ENCODE results near the gene DPY30. TPM values are rescaled to one million over a fixed set of nuclear protein-coding genes. Genes with fewer than 3 reads are reported as not detected.
"Not testable (repeated sequence)": the region's sequence is repeated elsewhere in the genome, so short reads cannot be mapped to it uniquely, and the experiment has no call there.

Gene DPY30
- total and polyA plus RNA-seq, 5 donors: 34.7 to 92.1 (median 45.7) TPM

DNA sequence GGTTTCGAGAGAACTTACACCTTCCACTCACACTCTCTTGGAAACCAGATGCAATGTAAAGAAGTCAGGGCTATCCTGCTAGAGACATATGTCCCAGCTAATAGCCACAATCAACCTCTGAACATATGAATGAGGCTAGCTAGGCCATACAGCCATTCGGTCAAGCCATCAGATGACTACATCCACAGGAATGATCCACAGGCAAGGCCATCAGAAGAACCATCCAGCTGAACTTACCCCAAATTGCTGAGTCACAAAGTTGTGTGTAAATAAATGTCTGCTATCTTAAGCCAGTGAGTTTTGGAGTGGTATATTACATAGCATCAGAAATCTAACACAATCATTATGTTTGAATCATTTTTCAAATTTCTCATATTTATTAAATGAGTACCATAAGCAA, 18.5 kb upstream of the DPY30 start:
- DNase-seq (no peak), ATAC-seq (no peak)
- no peaks in the 10 kb centered on the region for H3K27me3 ChIP-seq (ENCODE audit: control insufficient read depth, insufficient read depth)
- no peaks in the 10 kb centered on the region for H3K9me3 ChIP-seq (ENCODE audit: control insufficient read depth, low read length)
- WGBS: 96% methylated on average over 2 of the region's 2 CpGs
- intact Hi-C loops (cut with DNase I): no loop called here
- no peaks in the 10 kb centered on the region for H3K4me1 ChIP-seq (ENCODE audit: control insufficient read depth, insufficient read depth, low read length)
- no peak overlapping the region for H3K4me3 ChIP-seq (ENCODE audit: low read length)
- no peak overlapping the region for H3K27ac ChIP-seq (ENCODE audit: low read length)

DNA sequence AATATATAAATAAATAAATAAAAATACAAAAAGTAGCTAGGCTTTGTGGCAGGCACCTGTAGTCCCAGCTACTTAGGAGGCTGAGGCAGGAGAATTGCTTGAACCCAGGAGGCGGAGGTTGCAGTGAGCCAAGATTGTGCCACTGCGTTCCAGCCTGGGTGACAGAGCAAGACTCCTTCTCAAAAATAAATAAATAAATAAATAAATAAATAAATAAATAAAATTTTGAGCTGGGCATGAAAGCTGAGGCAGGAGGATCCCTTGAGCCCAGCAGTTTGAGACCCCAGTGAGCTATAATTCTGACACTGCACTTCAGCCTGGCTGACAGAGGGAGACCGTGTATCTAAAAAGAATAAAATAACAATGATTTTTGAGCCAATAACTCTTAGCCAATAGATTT, 15.0 kb upstream of the DPY30 start:
- 80% methylated on average over 3 of the region's 3 CpGs for WGBS
- H3K27ac ChIP-seq (ENCODE audit: low read length); DNase-seq; H3K9me3 ChIP-seq (ENCODE audit: control insufficient read depth, low read length); H3K4me3 ChIP-seq (ENCODE audit: low read length); ATAC-seq; H3K27me3 ChIP-seq (ENCODE audit: control insufficient read depth, insufficient read depth); intact Hi-C loops (cut with DNase I); H3K4me1 ChIP-seq (ENCODE audit: control insufficient read depth, insufficient read depth, low read length): not testable (repeated sequence)

DNA sequence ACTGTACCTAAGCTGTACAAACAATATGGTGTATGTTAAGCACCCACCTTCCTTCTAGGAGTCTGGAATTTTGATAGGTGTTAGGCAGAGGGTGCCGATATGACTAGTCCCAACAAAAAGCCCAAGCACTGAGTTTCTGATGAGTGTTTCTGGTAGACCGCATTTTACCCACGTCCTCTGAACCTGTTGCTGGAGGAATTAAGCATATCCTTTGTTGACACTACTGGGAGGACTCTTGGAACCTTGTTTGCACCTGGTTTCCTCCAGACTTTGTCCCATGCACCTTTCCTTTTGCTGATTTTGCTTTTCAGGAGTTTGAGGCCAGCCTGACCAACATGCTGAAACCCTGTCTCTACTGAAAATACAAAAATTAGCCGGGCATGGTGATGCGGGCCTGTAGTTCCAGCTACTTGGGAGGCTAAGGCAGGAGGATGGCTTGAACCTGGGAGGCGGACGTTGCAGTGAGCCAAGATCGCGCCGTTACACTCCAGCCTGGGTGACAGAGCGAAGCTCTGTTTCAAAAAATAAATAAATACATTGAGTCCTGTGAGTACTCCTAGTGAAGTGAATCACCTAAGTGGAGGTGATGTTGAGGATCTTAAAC, 12.3 kb upstream of the DPY30 start:
- WGBS: 94% methylated on average over 11 of the region's 11 CpGs
- intact Hi-C loops (cut with DNase I): no loop called here
- no peaks in the 10 kb centered on the region for H3K9me3 ChIP-seq (ENCODE audit: control insufficient read depth, low read length)
- ATAC-seq: no peak
- H3K4me3 ChIP-seq (ENCODE audit: low read length): no peak overlapping the region
- no peaks in the 10 kb centered on the region for H3K4me1 ChIP-seq (ENCODE audit: control insufficient read depth, insufficient read depth, low read length)
- DNase-seq: no peak
- H3K27ac ChIP-seq (ENCODE audit: low read length): no peak overlapping the region
- no peaks in the 10 kb centered on the region for H3K27me3 ChIP-seq (ENCODE audit: control insufficient read depth, insufficient read depth)

DNA sequence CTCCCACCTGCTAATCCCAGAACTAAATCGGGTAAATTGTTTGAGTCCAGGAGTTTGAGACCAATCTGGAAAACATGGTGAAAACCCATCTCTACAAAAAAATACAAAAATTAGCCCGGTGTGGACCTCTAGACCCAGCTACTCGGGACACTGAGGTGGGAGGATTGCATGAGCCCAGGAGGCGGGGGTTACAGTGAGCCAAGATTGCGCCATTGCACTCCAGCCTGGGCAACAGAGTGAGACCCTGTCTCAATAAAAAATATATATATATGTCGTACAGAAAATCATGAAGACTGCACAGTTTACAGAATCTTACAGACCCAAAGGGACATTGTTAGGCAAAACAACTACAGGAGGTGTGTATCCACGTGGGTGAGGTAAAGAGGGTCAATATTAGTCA, 4.0 kb upstream of the DPY30 start:
- intact Hi-C loops (cut with DNase I): no loop called here

DNA sequence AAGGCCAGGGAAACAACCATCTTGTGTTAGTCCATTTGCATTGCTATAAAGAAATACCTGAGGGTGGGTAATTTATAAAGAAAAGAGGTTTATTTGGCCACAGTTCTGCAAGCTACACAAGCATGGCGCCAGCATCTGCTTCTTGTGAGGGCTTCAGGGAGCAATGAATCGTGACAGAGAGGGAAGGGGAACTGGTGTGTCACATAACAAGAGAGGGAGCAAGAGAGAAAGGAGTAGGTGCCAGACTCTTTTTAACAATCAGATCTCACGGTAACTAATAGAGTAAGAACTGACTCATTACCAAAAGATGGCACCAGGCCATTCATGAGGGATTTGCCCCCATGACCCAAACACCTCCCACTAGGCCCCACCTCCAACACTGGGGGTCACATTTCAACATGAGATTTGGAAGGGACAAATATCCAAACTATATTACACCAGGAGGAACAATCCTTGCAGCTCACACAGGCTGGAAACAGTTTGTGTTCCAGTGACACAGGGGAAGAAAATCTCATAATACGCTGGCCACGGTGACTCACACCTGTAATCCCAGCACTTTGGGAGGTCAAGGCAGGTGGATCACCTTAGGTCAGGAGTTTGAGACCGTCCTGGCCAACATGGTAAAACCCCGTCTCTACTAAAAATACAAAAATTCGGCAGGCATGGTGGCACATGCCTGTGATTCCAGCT, 5.3 kb downstream of the DPY30 start:
- not testable (repeated sequence) for H3K4me1 ChIP-seq (ENCODE audit: control insufficient read depth, insufficient read depth, low read length); H3K4me3 ChIP-seq (ENCODE audit: low read length)
- WGBS: 92% methylated on average over 8 of the region's 8 CpGs

More for the DNA sequence above, 4.0 kb upstream of the DPY30 start:
- ATAC-seq (no peak), DNase-seq (no peak)
- H3K9me3 ChIP-seq (ENCODE audit: control insufficient read depth, low read length): no peaks in the 10 kb centered on the region
- no peaks in the 10 kb centered on the region for H3K27me3 ChIP-seq (ENCODE audit: control insufficient read depth, insufficient read depth)
- H3K27ac ChIP-seq (ENCODE audit: low read length): no peak overlapping the region
- WGBS: 79% methylated on average over 7 of the region's 7 CpGs
- no peaks in the 10 kb centered on the region for H3K4me1 ChIP-seq (ENCODE audit: control insufficient read depth, insufficient read depth, low read length)
- no peak overlapping the region for H3K4me3 ChIP-seq (ENCODE audit: low read length)

DNA sequence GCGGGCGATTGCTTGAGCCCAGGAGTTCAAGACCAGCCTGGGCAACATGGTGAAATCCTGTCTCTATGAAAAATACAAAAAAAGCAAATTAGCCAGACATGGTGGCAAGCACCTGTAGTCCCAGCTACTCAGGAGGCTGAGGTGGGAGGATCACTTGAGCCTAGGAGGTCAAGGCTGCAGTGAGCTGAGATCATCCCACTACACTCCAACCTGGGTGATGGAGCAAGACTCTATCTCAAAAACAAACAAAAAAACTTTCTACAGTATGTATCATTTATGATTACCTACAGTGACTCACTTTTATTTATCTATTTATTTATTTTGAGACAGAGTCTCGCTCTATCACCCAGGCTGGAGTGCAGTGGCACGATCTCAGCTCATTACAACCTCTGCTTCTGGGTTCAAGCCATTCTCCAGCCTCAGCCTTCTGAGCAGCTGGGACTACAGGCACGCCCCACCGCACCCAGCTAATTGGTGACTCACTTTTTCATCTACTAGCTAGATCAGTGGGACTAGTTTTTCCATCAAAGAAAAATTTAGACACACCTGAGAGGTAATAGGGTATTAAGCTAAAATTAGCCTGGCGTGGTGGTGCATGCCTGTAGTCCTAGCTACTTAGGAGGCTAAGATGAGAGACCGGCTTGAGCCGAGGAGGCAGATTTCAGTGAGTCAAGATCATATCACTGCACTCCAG, 20.7 kb downstream of the DPY30 start:
- H3K4me3 ChIP-seq (ENCODE audit: low read length); H3K4me1 ChIP-seq (ENCODE audit: control insufficient read depth, insufficient read depth, low read length); H3K27me3 ChIP-seq (ENCODE audit: control insufficient read depth, insufficient read depth); H3K9me3 ChIP-seq (ENCODE audit: control insufficient read depth, low read length); DNase-seq; ATAC-seq; H3K27ac ChIP-seq (ENCODE audit: low read length); intact Hi-C loops (cut with DNase I): not testable (repeated sequence)
- 97% methylated on average over 9 of the region's 9 CpGs for WGBS

More for the DNA sequence above, 5.3 kb downstream of the DPY30 start:
- DNase-seq; H3K9me3 ChIP-seq (ENCODE audit: control insufficient read depth, low read length); H3K27ac ChIP-seq (ENCODE audit: low read length); ATAC-seq; intact Hi-C loops (cut with DNase I); H3K27me3 ChIP-seq (ENCODE audit: control insufficient read depth, insufficient read depth): not testable (repeated sequence)

DNA sequence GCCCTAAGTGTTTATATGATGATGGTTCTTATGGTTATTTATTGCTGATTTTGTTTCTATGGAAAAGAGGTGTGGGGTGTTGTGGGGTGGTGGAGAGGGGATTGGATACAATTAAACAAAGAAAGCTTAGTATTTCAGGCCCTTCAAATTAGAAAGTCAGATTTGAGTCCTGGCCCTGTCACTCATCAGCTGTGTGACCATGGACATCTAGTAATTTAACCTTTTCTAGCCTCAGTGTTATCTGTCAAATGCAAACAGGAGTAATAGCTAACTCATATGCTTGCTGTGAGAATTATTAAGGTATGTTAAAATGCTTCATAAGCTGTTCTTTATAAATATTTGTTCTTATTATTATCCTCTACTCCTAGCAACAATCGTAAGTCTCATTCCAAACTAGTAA, 26.7 kb downstream of the DPY30 start:
- intact Hi-C loops (cut with DNase I): loop anchor here in 1 of 4 donors (5.0 kb wide), 1 partner anchor 49 kb away; the partner anchor contains the start of gene SPAST
- no peak overlapping the region for H3K27ac ChIP-seq (ENCODE audit: low read length)

DNA sequence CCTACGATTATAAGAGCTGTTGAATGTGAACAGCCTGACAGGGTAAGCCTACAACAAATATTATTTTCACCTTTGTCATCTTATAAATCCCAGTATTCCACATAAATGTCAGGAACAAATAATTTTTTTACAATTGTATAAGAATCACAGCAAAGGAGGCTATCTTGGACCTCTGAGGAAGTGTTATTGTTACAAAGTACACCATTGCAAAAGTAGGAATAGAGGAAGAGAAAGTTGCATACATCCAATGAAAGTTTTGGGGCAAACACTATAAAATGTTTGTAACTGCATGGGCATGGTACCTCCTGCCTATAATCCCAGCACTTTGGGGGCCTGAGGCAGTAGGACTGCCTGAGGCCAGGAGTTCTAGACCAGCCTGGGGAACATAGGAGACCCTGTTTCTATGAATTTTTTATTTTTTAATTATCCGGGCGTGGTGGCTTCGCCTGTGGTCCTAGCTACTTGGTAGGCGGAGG, 28.1 kb downstream of the DPY30 start:
- Histone ChIP-seq H3K27ac (ENCODE audit: low read length) (peak overlapping the region; percentile 62), H3K4me1 (ENCODE audit: control insufficient read depth, insufficient read depth, low read length) (no peaks in the 10 kb centered on the region), H3K9me3 (ENCODE audit: control insufficient read depth, low read length) (no peaks in the 10 kb centered on the region), H3K4me3 (ENCODE audit: low read length) (peak overlapping the region; percentile 62), H3K27me3 (ENCODE audit: control insufficient read depth, insufficient read depth) (no peaks in the 10 kb centered on the region)
- WGBS: 74% methylated on average over 5 of the region's 5 CpGs
- no peak for DNase-seq
- intact Hi-C loops (cut with DNase I): loop anchor here in 1 of 4 donors (5.0 kb wide), 1 partner anchor 51 kb away; the partner anchor contains the start of gene SPAST
- ATAC-seq: no peak

More for the DNA sequence above, 26.7 kb downstream of the DPY30 start:
- DNase-seq: no peak
- no peak for ATAC-seq
- Histone ChIP-seq H3K4me3 (ENCODE audit: low read length) (no peak overlapping the region), H3K9me3 (ENCODE audit: control insufficient read depth, low read length) (no peaks in the 10 kb centered on the region), H3K4me1 (ENCODE audit: control insufficient read depth, insufficient read depth, low read length) (no peaks in the 10 kb centered on the region), H3K27me3 (ENCODE audit: control insufficient read depth, insufficient read depth) (no peaks in the 10 kb centered on the region)
- WGBS: 90% methylated on average over 1 of the region's 1 CpG

DNA sequence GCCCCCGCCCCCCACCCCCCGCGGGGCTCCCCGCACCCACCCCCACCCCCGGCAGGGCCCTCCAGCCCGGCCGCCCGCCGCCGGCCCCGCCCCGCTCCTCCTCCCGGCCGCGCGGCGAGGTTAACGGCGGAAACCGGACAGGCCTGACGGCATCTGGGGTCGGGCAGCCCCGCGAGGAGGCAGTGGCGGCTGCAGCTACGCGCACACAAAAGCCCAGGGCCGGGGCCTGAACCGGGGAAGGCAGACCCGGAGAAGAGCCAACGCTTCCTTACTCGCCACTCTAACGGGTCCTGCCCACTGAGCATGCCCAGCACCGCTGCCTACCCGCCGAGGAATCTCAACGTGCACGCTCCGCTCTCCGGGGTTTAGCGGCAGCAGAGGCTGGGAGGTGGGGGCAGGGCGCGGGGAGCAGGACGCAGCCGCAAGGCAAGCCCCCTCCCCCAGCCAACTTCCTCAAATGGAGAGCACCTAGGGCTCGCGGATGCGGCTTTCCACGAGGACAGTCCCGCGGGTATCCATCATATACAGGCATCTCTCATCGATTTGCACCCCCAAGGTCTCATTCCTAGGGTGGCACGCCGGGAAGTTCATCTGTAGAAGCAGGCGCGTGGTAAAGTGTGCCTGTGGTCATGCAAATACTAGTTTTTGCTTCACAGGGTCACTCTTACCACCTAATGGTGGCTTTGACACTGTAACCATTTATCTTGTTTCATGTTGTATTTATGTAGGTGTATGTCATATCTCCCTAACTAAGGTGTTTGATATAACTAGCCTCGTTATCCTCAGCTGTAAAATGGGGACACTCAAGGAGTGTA, 28.7 kb downstream of the DPY30 start, which contains the start of gene MEMO1:
MEMO1 (minus strand) TSS at position 339 of the 815 bp plus-strand sequence. CDS start 761 bp downstream, outside the sequence.
- intact Hi-C loops (cut with DNase I): loop anchor here in 1 of 4 donors (5.0 kb wide), 1 partner anchor 51 kb away; the partner anchor contains the start of gene SPAST
- Histone ChIP-seq H3K27ac (ENCODE audit: low read length) (peak within 1 kb of the TSS; percentile 98), H3K27me3 (ENCODE audit: control insufficient read depth, insufficient read depth) (no peaks in the 10 kb centered on the region), H3K4me1 (ENCODE audit: control insufficient read depth, insufficient read depth, low read length) (no peaks in the 10 kb centered on the region), H3K9me3 (ENCODE audit: control insufficient read depth, low read length) (no peaks in the 10 kb centered on the region), H3K4me3 (ENCODE audit: low read length) (peak within 1 kb of the TSS; percentile 62)
- DNase-seq (peak; percentile 94 to 98 (median 97)), ATAC-seq (peak; percentile 93)
- under 1% methylated on average over 57 of the region's 57 CpGs for WGBS

DNA sequence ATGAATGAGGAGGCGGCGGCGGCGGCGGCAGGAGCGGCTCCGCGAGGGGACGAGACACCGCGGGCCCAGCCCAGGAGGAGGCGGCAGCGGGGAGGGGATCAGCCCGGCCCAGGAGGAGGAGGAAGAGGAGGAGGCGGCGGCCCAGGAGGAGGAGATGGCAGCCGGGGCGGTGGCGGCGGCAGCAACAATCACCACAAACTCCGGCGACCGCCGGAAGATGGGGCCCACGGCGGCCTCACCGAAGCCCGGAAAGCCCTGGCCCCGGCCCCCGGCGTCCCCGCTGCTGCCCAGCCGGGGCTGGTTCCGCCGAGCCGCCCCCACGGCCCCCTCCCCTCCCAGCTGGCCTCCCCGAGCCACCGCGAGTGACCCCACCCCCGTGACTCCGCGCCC, 29.3 kb downstream of the DPY30 start:
- Histone ChIP-seq H3K27ac (ENCODE audit: low read length) (peak overlapping the region; percentile 66), H3K4me3 (ENCODE audit: low read length) (peak overlapping the region; percentile 62)
- ATAC-seq (peak; percentile 91 to 94), DNase-seq (peak; percentile 72 to 87 (median 86))
- intact Hi-C loops (cut with DNase I): loop anchor here in 1 of 4 donors (5.0 kb wide), 1 partner anchor 52 kb away; the partner anchor contains the start of gene SPAST
- not testable (repeated sequence) for H3K4me1 ChIP-seq (ENCODE audit: control insufficient read depth, insufficient read depth, low read length); H3K27me3 ChIP-seq (ENCODE audit: control insufficient read depth, insufficient read depth); H3K9me3 ChIP-seq (ENCODE audit: control insufficient read depth, low read length)
- WGBS: under 1% methylated on average over 29 of the region's 43 CpGs

Measured in right cardiac atrium (tissue), 5 donors.